HEK293 (cell line): ENCODE measurements around the gene PEX14.
A peak's percentile ranks its signal among the peaks of the same experiment; 100 is the strongest.

Source experiments
- HOXA7 ChIP-seq: sonication (generic); formaldehyde crosslinking; IDR thresholded peaks from 2 replicates; pipeline ENCODE4 v1.8.1; 2022; ENCODE audit warnings: missing genetic modification reagents, borderline replicate concordance
- YY1 ChIP-seq: fragments of 450-650 bp; formaldehyde crosslinking; IDR thresholded peaks from 2 replicates; pipeline ENCODE4 v1.5.1; 2018; ENCODE audit warnings: missing biosample characterization, missing genetic modification characterization
- ZBTB20 ChIP-seq: fragments of 450-650 bp; formaldehyde crosslinking; IDR thresholded peaks from 2 replicates; pipeline ENCODE4 v1.5.1; 2016; ENCODE audit warnings: missing biosample characterization, missing genetic modification characterization
- ZBTB26 ChIP-seq: fragments of 450-650 bp; formaldehyde crosslinking; optimal IDR thresholded peaks from 2 replicates; pipeline ENCODE3; 2016; ENCODE audit warnings: missing biosample characterization, mild to moderate bottlenecking, missing genetic modification characterization
- ZBTB7A ChIP-seq: fragments of 450-650 bp; formaldehyde crosslinking; IDR thresholded peaks from 2 replicates; pipeline ENCODE4 v1.5.1; 2016; ENCODE audit warnings: low read depth, missing biosample characterization, missing genetic modification characterization
- ZNF391 ChIP-seq: fragments of 450-650 bp; formaldehyde crosslinking; IDR thresholded peaks from 2 replicates; pipeline ENCODE4 v1.5.1; 2016; ENCODE audit warnings: low read depth, missing biosample characterization, missing genetic modification characterization, borderline replicate concordance
- ZNF394 ChIP-seq: fragments of 450-650 bp; formaldehyde crosslinking; IDR thresholded peaks from 2 replicates; pipeline ENCODE4 v1.5.1; 2016; ENCODE audit warnings: missing biosample characterization, missing genetic modification characterization, mild to moderate bottlenecking, moderate library complexity, borderline replicate concordance
- ZNF658 ChIP-seq: fragments of 450-650 bp; formaldehyde crosslinking; IDR thresholded peaks from 2 replicates; pipeline ENCODE4; 2016; ENCODE audit warnings: missing biosample characterization, missing genetic modification characterization
- ZNF830 ChIP-seq: fragments of 450-650 bp; IDR thresholded peaks from 2 replicates; pipeline ENCODE4 v1.5.0; 2018; ENCODE audit warnings: missing biosample characterization, missing genetic modification characterization, low read depth, mild to moderate bottlenecking, moderate library complexity
- TF ChIP-seq, protein P1 (sequence below): fragments of 450-650 bp; formaldehyde crosslinking; IDR thresholded peaks from 2 replicates; pipeline ENCODE4 v1.5.1; 2016; ENCODE audit warnings: missing biosample characterization, missing genetic modification characterization
- TF ChIP-seq, protein P2 (sequence below): fragments of 450-650 bp; formaldehyde crosslinking; IDR thresholded peaks from 2 replicates; pipeline ENCODE4 v1.5.1; 2017; ENCODE audit warnings: missing biosample characterization, missing genetic modification characterization

DNA sequence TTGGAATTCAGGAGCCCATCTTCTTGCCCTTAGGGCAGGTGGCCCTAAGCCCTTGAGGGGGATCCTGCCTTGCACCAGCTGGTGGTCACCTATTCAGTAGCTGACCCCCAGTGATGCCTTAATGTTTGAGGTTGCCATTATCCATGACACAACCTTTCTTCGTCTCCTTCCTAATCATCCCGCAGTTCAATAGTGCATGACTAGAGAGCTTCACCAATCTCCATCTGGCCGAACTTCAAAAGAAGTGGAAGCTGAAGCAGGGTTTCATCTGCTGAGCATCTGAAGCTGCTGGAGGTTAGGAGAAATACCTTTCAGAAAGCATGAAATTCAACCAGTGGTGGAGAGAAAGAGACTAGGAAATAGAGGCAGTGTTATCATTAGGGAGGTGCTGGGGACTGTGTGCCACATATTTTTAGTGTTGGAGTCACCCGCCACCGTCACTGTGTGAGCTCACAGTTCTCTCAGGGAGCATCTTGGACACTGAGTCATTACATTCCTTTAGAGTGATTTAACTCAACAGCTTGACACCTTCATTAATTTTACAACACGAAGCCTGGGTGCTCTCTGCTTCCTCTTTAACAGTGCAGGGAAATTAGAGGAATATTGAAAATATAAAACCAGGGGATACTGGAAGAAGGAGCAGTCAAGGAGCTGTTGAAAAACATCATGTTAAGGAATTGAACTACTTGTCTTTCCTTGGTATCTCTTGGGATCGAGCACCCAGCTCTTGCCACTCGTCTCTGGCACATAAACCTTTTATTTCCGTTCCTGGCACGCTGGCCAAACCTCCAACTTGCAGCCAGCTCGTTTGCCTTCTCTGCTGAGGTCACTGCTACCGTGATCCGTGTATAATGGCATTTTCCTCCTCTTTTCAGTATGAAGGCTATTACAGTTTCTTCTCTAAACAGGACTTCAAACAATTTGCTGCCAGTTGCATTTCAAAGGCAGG, 53.6 kb downstream of the PEX14 start:
- TF ChIP-seq ZNF394 (tag by site-specific recombination) (peak; percentile 81; the same call in 1 of the 2 replicates), YY1 (tag by site-specific recombination) (no peak), ZBTB20 (tag by site-specific recombination) (no peak), ZNF391 (tag by site-specific recombination) (peak; percentile 88; the same call in 1 of the 2 replicates), ZBTB7A (tag by site-specific recombination) (no peak), ZBTB26 (tag by site-specific recombination) (no peak), HOXA7 (no peak), ZNF658 (no peak), ZNF830 (tag by site-specific recombination) (no peak)
- TF ChIP-seq, protein P1, sequence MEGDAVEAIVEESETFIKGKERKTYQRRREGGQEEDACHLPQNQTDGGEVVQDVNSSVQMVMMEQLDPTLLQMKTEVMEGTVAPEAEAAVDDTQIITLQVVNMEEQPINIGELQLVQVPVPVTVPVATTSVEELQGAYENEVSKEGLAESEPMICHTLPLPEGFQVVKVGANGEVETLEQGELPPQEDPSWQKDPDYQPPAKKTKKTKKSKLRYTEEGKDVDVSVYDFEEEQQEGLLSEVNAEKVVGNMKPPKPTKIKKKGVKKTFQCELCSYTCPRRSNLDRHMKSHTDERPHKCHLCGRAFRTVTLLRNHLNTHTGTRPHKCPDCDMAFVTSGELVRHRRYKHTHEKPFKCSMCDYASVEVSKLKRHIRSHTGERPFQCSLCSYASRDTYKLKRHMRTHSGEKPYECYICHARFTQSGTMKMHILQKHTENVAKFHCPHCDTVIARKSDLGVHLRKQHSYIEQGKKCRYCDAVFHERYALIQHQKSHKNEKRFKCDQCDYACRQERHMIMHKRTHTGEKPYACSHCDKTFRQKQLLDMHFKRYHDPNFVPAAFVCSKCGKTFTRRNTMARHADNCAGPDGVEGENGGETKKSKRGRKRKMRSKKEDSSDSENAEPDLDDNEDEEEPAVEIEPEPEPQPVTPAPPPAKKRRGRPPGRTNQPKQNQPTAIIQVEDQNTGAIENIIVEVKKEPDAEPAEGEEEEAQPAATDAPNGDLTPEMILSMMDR, result no peak
- TF ChIP-seq, protein P2, sequence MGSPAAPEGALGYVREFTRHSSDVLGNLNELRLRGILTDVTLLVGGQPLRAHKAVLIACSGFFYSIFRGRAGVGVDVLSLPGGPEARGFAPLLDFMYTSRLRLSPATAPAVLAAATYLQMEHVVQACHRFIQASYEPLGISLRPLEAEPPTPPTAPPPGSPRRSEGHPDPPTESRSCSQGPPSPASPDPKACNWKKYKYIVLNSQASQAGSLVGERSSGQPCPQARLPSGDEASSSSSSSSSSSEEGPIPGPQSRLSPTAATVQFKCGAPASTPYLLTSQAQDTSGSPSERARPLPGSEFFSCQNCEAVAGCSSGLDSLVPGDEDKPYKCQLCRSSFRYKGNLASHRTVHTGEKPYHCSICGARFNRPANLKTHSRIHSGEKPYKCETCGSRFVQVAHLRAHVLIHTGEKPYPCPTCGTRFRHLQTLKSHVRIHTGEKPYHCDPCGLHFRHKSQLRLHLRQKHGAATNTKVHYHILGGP, result no peak
